GM21390 (cell line): ENCODE results near the gene SLC6A6.

Source experiments
- ATAC-seq: cut with Tn5 transposase; IDR thresholded peaks from one replicate; pipeline ENCODE4 v1.9.1; 2021; ENCODE audit not compliant: unreplicated experiment

SLC6A6 gene

DNA sequence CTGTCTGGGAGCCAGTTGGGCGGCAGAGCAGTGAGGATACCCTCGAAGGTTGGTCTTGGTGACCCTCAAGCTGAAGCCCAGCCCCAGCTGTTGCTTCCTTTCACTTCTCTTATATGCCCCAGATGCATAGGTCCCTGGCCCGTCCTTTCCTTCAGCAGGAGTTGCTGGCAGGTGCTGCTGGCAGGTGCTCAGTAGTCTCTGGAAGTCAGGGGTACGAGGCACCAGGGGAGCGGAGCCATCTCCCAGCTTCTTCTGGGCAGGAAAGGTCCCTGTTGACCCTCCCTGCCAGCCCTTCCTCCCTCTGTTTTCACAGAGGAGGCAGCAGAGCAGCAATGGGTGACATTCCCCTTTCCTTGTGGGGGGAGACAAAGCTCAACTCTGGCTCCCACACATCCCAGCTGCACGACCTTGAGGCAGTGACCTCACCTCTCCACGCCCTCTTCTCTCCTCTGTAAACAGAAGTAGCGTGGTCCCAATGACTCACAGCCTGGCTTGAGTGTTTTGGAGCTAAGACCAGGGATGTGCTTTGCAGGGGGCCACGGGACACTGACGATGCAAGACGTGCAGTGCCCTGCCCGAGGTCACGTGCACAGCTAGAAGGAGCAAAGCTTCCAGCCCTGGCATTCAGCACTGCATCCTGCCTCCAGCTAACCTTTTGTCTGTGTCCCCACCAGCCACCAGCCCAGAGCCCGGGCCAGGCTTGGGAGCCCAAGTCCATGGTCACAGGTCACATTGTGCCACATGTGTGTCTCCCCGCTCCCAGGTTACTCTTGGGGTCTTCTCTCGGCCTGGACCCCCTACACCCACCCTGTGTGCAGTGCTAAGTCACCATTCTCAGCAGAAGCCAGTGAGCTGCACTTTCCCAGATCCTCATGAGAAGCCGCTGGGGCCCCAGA is 49.7 kb downstream of the SLC6A6 start:
- ATAC-seq = no peak

GRCh38 chr3:14452740-14453710 is 50.6 kb downstream of the SLC6A6 start:
- no peak for ATAC-seq

DNA sequence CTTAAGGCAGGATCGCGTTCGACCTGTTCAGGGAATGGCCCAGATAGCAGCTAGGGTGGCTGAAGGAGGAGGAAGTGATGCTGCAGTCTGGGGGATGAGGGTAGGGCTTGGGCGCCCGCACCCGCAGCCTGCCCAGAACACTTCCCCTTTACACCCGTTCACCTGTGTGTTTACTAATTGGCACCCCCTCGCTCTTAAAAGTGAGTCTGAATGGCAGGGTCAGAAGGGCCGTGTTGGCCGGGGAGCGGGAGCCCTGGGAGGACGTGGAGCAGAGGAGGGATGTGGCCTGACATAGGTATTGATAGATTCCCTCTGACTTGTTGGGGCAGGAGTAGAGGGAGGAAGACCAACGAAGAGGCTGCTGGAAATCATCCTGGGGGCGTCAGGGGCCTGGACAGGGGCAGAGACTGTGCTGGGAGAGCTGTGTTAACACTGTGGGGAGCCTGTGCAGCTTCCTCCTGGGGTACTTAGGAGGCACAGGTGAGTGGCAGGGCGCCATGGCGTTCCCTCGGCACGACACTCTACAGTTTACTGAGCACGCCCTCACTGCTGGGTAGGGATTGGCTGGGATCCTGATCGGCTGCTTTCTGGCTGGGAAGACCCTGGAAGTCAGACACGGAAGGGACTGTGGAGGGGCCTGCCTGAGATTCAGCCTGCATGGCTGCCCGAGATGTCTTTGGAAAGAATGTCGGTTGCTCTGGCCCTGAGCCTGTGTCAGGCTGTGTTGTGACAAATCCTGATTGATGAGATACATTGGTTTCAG is 51.7 kb downstream of the SLC6A6 start:
- no peak for ATAC-seq

DNA sequence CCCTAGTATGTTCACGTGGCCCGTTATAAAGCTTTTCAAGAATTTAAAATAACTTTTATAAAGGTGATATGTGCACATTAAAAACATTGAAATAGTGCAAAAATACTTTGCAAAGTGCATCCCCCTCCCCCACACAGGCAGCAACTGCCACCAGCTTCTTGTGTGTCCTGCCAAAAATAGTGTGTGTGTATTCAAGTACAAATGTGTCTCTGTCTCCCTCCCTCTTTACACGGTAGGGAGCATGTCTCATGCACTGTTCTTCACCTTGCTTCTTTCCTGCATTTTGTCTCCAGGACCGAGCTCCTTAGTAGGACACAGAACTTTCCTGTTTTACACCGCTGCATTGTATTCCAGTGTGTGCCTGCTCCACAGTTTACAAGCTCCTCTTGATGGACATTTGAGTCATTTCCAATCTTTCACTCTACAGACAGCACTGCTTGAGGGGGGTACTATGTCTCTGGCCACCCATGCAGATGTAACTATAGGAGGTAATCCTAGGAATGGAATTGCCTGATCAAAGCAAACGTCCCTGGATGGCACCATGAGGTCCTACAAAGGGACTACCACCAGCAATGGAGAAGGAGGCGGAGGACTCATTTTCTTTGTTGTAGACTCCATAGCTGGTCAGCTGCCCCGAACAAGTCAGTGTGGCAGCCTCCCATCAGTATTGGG is 52.4 kb downstream of the SLC6A6 start:
- ATAC-seq = no peak

- ATAC-seq = no peak
These were observed 53.3 kb downstream of the SLC6A6 start for GRCh38 chr3:14455571-14456317.

GRCh38 chr3:14456794-14457193 is 54.4 kb downstream of the SLC6A6 start:
- no peak for ATAC-seq

DNA sequence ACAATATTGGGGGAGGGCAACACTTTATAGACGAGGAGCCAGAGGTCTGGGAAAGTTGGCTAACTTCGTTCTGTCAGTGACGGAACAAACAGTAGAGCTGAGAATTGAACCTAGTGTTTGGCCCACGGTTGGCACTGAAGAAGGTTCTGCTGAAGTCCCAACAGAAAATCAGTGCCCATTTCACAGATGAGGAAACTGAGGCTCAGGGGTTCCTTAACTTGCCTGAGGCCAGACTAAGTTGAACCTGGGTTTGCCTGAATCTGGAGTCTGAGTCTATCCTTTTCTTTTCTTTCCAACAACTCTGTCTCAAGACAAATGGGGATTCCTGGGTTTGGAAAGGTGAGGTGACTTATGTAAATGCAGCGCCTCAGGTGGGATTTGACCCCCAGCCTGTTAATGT is 55.1 kb downstream of the SLC6A6 start:
- ATAC-seq = no peak

DNA sequence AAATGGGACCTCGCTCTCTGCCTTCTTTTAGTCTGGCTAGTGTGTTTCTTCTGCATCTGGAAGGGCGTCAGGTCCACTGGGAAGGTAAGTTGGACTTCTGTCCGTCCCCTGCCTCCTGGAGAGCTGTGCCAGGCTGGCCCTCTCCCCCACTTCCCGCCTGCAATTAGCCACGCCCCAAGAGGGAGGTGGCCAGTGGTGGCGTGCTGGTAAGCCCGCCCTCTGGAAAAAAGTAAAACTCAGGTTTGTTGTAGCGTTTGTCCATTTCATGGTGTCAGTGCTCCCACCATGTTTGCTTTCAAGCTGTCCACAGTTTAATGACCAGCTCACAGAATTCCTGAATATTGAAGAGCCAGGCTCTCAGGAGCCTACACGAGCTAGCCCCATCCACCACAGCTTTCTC is 55.6 kb downstream of the SLC6A6 start:
- no peak for ATAC-seq

- no peak for ATAC-seq
These were observed 56.2 kb downstream of the SLC6A6 start for GRCh38 chr3:14458434-14459275.

- no peak for ATAC-seq
These were observed 57.0 kb downstream of the SLC6A6 start for GRCh38 chr3:14459384-14459783.

- no peak for ATAC-seq
These were observed 57.4 kb downstream of the SLC6A6 start for GRCh38 chr3:14459787-14460186.

GRCh38 chr3:14460342-14461005 is 58.1 kb downstream of the SLC6A6 start:
- ATAC-seq = no peak

DNA sequence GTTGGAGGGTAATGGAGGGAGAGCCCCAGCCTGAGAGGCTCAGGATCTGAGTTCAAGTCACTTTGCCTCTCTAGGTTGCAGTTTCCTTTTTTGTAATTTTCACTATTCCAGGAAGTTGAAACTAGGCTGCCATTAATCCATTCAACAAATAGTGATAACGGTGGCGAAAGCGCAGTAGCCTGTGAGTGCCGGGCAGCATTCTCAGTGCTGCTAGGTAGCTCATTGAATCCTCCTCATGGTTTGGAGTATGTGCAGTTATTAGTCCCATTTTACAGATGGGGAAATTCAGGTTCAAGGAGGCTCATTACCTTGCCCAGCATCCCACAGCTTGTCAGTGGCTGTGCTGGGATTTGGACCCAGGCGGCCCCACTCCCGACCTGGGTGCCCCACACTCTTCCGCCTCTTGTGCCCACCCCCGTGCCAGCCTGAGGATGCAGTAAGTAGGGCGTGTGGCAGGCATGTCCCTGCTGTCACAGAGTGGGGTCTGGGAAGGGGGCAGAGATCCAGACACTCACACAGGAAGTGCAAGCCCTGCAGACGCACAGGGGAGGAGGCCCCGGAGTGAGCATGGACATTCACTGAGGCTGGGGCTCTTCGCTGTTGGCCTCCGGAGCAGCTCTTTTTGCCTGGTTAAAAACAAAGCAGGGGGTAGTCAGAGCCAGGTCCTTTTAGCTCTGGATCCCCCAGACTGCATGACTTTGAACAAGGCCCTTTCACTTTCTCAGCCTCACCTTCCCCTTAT is 58.8 kb downstream of the SLC6A6 start:
- ATAC-seq = no peak

- no peak for ATAC-seq
These were observed 59.4 kb downstream of the SLC6A6 start for GRCh38 chr3:14461748-14462324.

GRCh38 chr3:14462738-14463137 is 60.3 kb downstream of the SLC6A6 start:
- no peak for ATAC-seq

GRCh38 chr3:14463330-14464140 is 61.1 kb downstream of the SLC6A6 start:
- ATAC-seq = no peak

GRCh38 chr3:14464141-14464465 is 61.7 kb downstream of the SLC6A6 start:
- no peak for ATAC-seq
